Activated CD4-positive, alpha-beta memory T cell treated with anti-CD3 and anti-CD28 coated beads for 36 hours (primary cell): ENCODE results near the gene ATIC. TPM values are rescaled to one million over a fixed set of nuclear protein-coding genes. Genes with fewer than 3 reads are reported as not detected.
"Not testable (repeated sequence)": the region's sequence is repeated elsewhere in the genome, so short reads cannot be mapped to it uniquely, and the experiment has no call there.

ENCODE experiments used
- CTCF ChIA-PET: fragments of 350-600 bp; sonication (Branson Sonifier 250); formaldehyde crosslinking; loops from one replicate; lab custom pipeline; 2021; ENCODE audit warnings: antibody characterized with exemption, inconsistent platforms; lab: Charles Lee
- POLR2A ChIA-PET: fragments of 350-600 bp; sonication (Branson Sonifier 250); formaldehyde crosslinking; loops from one replicate; lab custom pipeline; 2021; ENCODE audit warnings: antibody characterized with exemption; lab: Charles Lee
- DNase-seq: peaks from one replicate; pipeline ENCODE4 v3.0.0-alpha.2; 2020
- H3K27ac Mint-ChIP-seq: one replicate; pipeline ENCODE4 v1.8.0; 2021; ENCODE audit warnings: mixed read lengths
- H3K27me3 Mint-ChIP-seq: one replicate; pipeline ENCODE4 v1.8.0; 2021; ENCODE audit warnings: mixed read lengths
- H3K36me3 Mint-ChIP-seq: one replicate; pipeline ENCODE4 v1.8.0; 2021; ENCODE audit warnings: mixed read lengths
- H3K4me1 Mint-ChIP-seq: one replicate; pipeline ENCODE4 v1.8.0; 2021; ENCODE audit warnings: low read depth, mixed read lengths
- H3K4me3 Mint-ChIP-seq: one replicate; pipeline ENCODE4 v1.8.0; 2021; ENCODE audit warnings: mild to moderate bottlenecking, mixed read lengths
- H3K9me3 Mint-ChIP-seq: one replicate; pipeline ENCODE4 v1.8.0; 2021; ENCODE audit warnings: mixed read lengths
- intact Hi-C: fragments of 100-400 bp; cut with micrococcal nuclease; formaldehyde crosslinking; loops from one replicate; pipeline ENCODE4 v1.15.1; 2023
- total RNA-seq, 2 experiments: library from RNA; stranded (reverse); gene quantifications; one replicate each; pipeline ENCODE4 v1.2.3, GENCODE V29; 2021

The ATIC gene
- total RNA-seq, 2 experiments from 2014 or later: 256 to 261 TPM

DNA sequence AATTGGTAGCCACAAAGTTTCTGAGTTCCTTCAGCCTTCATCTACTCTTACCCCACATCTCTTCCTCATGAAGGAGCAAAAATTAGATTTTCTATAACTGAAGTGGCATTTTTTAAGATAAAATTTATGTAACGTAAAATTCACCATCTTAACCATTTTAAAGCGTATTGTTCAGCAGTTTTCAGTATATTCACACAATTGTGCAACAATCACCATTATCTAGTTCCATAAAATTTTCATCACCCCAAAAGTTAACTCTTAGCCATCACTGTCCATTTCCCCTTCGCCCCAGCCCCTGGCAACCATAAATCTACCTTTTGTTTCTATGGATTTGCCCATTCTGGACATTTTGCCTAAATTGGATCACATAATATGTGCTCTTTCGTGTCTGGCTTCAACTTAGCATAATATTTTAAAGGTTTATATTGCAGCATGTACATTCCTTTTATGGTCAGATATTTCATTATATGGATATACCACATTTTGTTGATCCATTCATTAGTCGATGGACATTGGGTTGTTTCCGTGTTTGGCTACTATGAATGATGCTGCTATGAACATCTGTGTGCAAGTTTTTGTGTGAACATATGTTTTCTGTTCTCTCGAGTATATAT is 44.6 kb downstream of the ATIC start:
- ChIA-PET POLR2A (no interaction called here), CTCF (no interaction called here)
- Mint-ChIP-seq H3K36me3 (peaks cover 36% of the 10 kb centered on the region), H3K4me3 (no peak overlapping the region), H3K27ac (no peak overlapping the region), H3K27me3 (no peaks in the 10 kb centered on the region), H3K9me3 (no peaks in the 10 kb centered on the region), H3K4me1 (no peaks in the 10 kb centered on the region)
- intact Hi-C loops: no loop called here
- no peak for DNase-seq

DNA sequence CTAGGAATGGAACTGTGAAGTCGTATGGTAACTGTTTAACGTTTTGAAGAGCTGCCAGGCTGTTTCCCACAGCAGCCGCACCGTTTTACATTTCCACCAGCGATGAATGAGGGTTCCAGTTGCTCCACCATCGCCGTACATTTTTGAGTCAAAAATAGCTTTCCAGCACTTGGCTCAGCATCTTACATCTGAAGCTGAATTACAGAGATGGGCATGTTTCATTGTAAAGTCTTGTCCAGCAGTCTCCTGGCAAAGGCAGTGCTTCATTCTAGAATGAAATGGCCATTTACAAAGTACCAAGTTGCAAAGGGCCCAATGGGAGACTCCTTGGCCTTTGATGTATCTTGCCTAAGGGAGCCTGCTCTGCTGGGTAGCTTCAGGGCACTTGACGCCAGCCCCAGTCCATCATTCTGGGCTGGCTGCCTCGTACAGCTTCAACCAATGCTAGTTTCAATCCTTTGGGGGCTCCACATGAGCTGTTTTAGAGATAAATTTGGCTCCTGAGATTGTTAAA is 45.1 kb downstream of the ATIC start:
- CTCF ChIA-PET: no interaction called here
- POLR2A ChIA-PET: no interaction called here
- intact Hi-C loops: no loop called here
- Mint-ChIP-seq H3K36me3 (peaks cover 33% of the 10 kb centered on the region), H3K27me3 (no peaks in the 10 kb centered on the region), H3K9me3 (no peaks in the 10 kb centered on the region), H3K4me1 (no peaks in the 10 kb centered on the region), H3K27ac (no peak overlapping the region), H3K4me3 (no peak overlapping the region)
- DNase-seq: no peak

DNA sequence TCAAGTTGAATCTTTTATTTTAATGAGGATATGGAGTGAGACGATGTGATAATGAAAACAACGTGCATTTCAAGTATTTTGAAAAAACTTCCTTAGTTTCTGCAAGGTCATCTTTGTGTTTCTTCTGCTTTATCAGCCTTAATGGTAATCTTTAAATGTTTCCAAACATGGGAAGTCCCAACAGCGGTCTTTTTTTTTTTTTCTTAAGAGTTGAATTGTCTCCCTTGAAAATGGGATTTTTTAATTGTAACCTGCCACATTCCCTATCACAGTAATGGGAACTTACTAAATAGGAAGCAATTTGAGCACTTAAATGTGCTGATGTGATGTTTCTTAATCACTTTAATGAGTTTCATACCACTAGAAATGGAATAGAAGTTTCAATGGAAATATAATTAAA is 45.8 kb downstream of the ATIC start:
- no peak overlapping the region for H3K27ac Mint-ChIP-seq
- H3K36me3 Mint-ChIP-seq: peaks cover 37% of the 10 kb centered on the region

GRCh38 chr2:215358312-215358845 is 46.5 kb downstream of the ATIC start:
- intact Hi-C loops: no loop called here
- H3K27ac Mint-ChIP-seq: no peak overlapping the region
- no peak overlapping the region for H3K4me3 Mint-ChIP-seq
- no peaks in the 10 kb centered on the region for H3K27me3 Mint-ChIP-seq
- no peak for DNase-seq
- CTCF ChIA-PET: no interaction called here
- H3K4me1 Mint-ChIP-seq: no peaks in the 10 kb centered on the region
- H3K9me3 Mint-ChIP-seq: no peaks in the 10 kb centered on the region
- peaks cover 36% of the 10 kb centered on the region for H3K36me3 Mint-ChIP-seq
- POLR2A ChIA-PET: no interaction called here

More for the DNA sequence above, 45.8 kb downstream of the ATIC start:
- no peaks in the 10 kb centered on the region for H3K9me3 Mint-ChIP-seq
- H3K4me3 Mint-ChIP-seq: no peak overlapping the region
- POLR2A ChIA-PET: no interaction called here
- H3K4me1 Mint-ChIP-seq: no peaks in the 10 kb centered on the region
- H3K27me3 Mint-ChIP-seq: no peaks in the 10 kb centered on the region
- intact Hi-C loops: no loop called here
- CTCF ChIA-PET: no interaction called here
- DNase-seq: no peak

DNA sequence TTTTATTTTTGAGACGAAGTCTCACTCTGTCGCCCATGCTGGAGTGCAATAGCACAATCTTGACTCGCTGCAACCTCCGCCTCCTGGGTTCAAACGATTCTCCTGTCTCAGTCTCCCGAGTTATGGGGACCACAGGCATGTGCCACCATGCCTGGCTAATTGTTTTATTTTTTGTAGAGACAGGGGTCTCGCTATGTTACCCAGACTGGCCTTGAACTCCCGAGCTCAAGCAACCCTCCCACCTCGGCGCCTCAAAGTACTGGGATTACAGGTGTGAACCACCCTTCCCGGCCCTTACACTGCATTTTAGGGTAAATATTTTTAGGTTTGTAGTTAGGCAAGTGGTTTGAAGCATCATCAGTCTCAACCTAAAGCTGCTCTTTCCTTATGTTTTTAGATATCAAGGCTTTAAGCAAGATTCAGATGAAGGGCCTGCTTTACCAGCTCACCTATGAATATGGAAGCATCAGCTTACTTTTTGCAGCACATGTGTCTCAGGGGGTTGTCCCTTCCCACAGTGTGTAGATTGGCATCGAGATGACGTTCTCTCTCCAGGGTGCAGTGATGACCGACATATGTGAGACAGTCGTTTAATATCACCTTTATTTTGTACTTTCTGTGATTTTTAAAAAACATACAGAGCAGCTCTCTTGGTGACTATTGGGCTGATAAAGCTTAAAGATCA is 47.2 kb downstream of the ATIC start:
- no peak for DNase-seq
- Mint-ChIP-seq H3K4me3 (no peak overlapping the region), H3K9me3 (no peaks in the 10 kb centered on the region), H3K36me3 (peaks cover 42% of the 10 kb centered on the region), H3K4me1 (no peaks in the 10 kb centered on the region), H3K27me3 (no peaks in the 10 kb centered on the region), H3K27ac (no peak overlapping the region)
- intact Hi-C loops: no loop called here
- POLR2A ChIA-PET: no interaction called here
- CTCF ChIA-PET: interaction anchor here (1.0 kb wide), 1 partner anchor 47 kb away, joined by 3 read pairs; the partner anchor contains the start of gene ATIC

DNA sequence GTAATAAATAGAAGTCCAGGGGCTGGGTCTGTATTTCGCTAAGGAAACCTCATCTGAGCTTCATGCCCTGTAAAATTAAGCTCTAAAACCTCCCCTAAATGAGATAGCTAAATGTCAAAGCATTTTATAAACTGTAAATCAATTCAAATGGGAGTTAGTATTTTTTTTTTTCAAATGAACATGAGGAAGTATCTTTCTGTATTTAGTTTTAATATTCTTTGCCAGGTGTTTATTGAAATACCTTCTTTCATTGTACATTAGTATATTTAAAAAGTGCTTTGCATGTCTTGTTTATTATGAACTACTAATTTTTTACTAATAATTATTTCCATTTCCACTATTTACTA is 47.7 kb downstream of the ATIC start:
- H3K4me3 Mint-ChIP-seq: no peak overlapping the region
- H3K27me3 Mint-ChIP-seq: no peaks in the 10 kb centered on the region
- H3K27ac Mint-ChIP-seq: no peak overlapping the region
- ChIA-PET POLR2A (no interaction called here), CTCF (interaction anchor here (1.0 kb wide), 1 partner anchor 48 kb away, joined by 3 read pairs; the partner anchor contains the start of gene ATIC)
- peaks cover 39% of the 10 kb centered on the region for H3K36me3 Mint-ChIP-seq
- H3K9me3 Mint-ChIP-seq: no peaks in the 10 kb centered on the region
- no peaks in the 10 kb centered on the region for H3K4me1 Mint-ChIP-seq
- intact Hi-C loops: no loop called here
- DNase-seq: no peak

- H3K27me3 Mint-ChIP-seq, H3K4me1 Mint-ChIP-seq, H3K27ac Mint-ChIP-seq, intact Hi-C loops, H3K9me3 Mint-ChIP-seq, POLR2A ChIA-PET, H3K4me3 Mint-ChIP-seq, DNase-seq: not testable (repeated sequence)
- CTCF ChIA-PET: interaction anchor here (0.7 kb wide), 1 partner anchor 548 kb away, joined by 3 read pairs; no protein-coding TSS in a partner anchor
- peaks cover 43% of the 10 kb centered on the region for H3K36me3 Mint-ChIP-seq
These were observed 48.2 kb downstream of the ATIC start for GRCh38 chr2:215360059-215360458.

GRCh38 chr2:215360596-215360995 is 48.7 kb downstream of the ATIC start:
- Mint-ChIP-seq H3K9me3 (no peaks in the 10 kb centered on the region), H3K27me3 (no peaks in the 10 kb centered on the region), H3K4me1 (no peaks in the 10 kb centered on the region), H3K4me3 (no peak overlapping the region), H3K36me3 (peaks cover 43% of the 10 kb centered on the region), H3K27ac (no peak overlapping the region)
- intact Hi-C loops: no loop called here
- ChIA-PET POLR2A (no interaction called here), CTCF (no interaction called here)
- no peak for DNase-seq

GRCh38 chr2:215361211-215361875 is 49.5 kb downstream of the ATIC start:
- no peaks in the 10 kb centered on the region for H3K27me3 Mint-ChIP-seq
- CTCF ChIA-PET: interaction anchor here (0.6 kb wide), 3 partner anchors 411 to 557 kb away, joined by 3 to 4 read pairs (median 4); no protein-coding TSS in a partner anchor
- POLR2A ChIA-PET: no interaction called here
- peaks cover 43% of the 10 kb centered on the region for H3K36me3 Mint-ChIP-seq
- no peaks in the 10 kb centered on the region for H3K9me3 Mint-ChIP-seq
- H3K27ac Mint-ChIP-seq: no peak overlapping the region
- H3K4me1 Mint-ChIP-seq: no peaks in the 10 kb centered on the region
- intact Hi-C loops: no loop called here
- H3K4me3 Mint-ChIP-seq: no peak overlapping the region
- DNase-seq: no peak

- ChIA-PET POLR2A (no interaction called here), CTCF (interaction anchor here (0.6 kb wide), 3 partner anchors 412 to 556 kb away, joined by 3 to 4 read pairs (median 4); no protein-coding TSS in a partner anchor)
- Mint-ChIP-seq H3K36me3 (peaks cover 41% of the 10 kb centered on the region), H3K4me1 (no peaks in the 10 kb centered on the region), H3K9me3 (no peaks in the 10 kb centered on the region), H3K27me3 (no peaks in the 10 kb centered on the region), H3K27ac (no peak overlapping the region), H3K4me3 (no peak overlapping the region)
- DNase-seq: no peak
- intact Hi-C loops: no loop called here
These were observed 50.2 kb downstream of the ATIC start for GRCh38 chr2:215361876-215362561.

DNA sequence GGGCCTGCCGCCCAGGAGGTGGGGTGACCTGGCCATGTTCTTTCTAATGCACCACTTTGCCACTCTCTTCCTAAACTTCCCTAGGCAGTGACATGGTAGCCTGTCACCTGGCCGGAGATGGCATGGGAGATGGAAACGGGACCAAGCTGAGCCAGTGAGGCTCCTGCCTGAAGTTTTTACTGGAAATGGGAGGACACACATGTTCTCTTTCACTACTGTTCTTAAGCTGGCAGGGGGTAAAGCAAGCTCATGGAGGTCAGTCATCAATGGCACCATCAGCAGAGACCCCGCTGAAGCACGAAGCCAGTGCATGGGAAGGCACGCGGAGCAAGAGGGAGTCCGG is 50.7 kb downstream of the ATIC start:
- intact Hi-C loops: no loop called here
- H3K36me3 Mint-ChIP-seq: peaks cover 41% of the 10 kb centered on the region

DNA sequence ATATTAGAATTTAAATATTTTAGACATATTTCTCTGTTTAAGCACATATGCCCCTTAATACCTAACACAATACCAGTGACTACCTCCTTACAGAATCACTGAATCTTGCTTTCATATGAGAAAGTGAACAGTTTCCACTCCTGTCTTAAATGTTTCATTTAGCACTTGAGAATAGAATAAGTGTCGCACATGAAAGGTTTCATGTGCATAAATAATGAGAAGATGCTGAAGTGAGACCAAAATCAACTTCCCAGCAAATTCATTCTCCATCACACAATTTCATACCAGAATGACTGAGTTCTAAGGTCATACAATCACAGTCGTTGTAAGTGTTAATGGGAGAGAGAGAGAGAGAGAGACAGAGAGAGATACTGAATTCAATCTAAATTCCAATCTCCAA is 51.2 kb downstream of the ATIC start:
- no peaks in the 10 kb centered on the region for H3K27me3 Mint-ChIP-seq
- H3K9me3 Mint-ChIP-seq: no peaks in the 10 kb centered on the region
- POLR2A ChIA-PET: no interaction called here
- intact Hi-C loops: no loop called here
- H3K27ac Mint-ChIP-seq: no peak overlapping the region
- no peak for DNase-seq
- H3K4me3 Mint-ChIP-seq: no peak overlapping the region
- CTCF ChIA-PET: no interaction called here
- peaks cover 43% of the 10 kb centered on the region for H3K36me3 Mint-ChIP-seq
- no peaks in the 10 kb centered on the region for H3K4me1 Mint-ChIP-seq

More for the DNA sequence above, 50.7 kb downstream of the ATIC start:
- Mint-ChIP-seq H3K4me3 (no peak overlapping the region), H3K27ac (no peak overlapping the region), H3K4me1 (no peaks in the 10 kb centered on the region), H3K27me3 (no peaks in the 10 kb centered on the region), H3K9me3 (no peaks in the 10 kb centered on the region)
- POLR2A ChIA-PET: no interaction called here
- no peak for DNase-seq
- CTCF ChIA-PET: no interaction called here
